Liver (tissue), 9 donors: Measurements from ENCODE around the gene BTG4. TPM values are rescaled to one million over a fixed set of nuclear protein-coding genes. Genes with fewer than 3 reads are reported as not detected.

Source experiments
- DNase-seq: peaks from one replicate; pipeline ENCODE4 v3.0.0-alpha.2; 2017; ENCODE audit warnings: low spot score
- H3K27ac ChIP-seq, 2 donors: one replicate each; pipeline ENCODE4 v1.7.0; 2013; ENCODE audit warnings: inconsistent platforms in 2 of 2, low read length in 2 of 2, control low read depth in 1 of 2, low read depth in 1 of 2, mild to moderate bottlenecking in 1 of 2
- H3K27me3 ChIP-seq, 4 donors: one replicate each; pipeline versions ENCODE4 v1.6.1 to v1.7.0; 2013; ENCODE audit warnings: low read length in 3 of 4, inconsistent platforms in 1 of 4, mild to moderate bottlenecking in 1 of 4, moderate library complexity in 1 of 4; ENCODE audit not compliant: control insufficient read depth in 4 of 4, insufficient read depth in 4 of 4
- H3K36me3 ChIP-seq, 4 donors: one replicate each; pipeline versions ENCODE4 v1.6.1 to v1.7.0; 2013; ENCODE audit warnings: low read length in 3 of 4, mild to moderate bottlenecking in 3 of 4, low read depth in 1 of 4, moderate library complexity in 1 of 4; ENCODE audit not compliant: control insufficient read depth in 4 of 4, insufficient read depth in 3 of 4
- H3K4me1 ChIP-seq, 4 donors: one replicate each; pipeline versions ENCODE4 v1.6.1 to v1.7.0; 2013; ENCODE audit warnings: low read length in 3 of 4, mild to moderate bottlenecking in 3 of 4, moderate library complexity in 1 of 4; ENCODE audit not compliant: control insufficient read depth in 4 of 4, insufficient read depth in 4 of 4
- H3K4me3 ChIP-seq, 3 donors: one replicate each; pipeline versions ENCODE4 v1.6.1 to v1.7.0; 2013; ENCODE audit warnings: low read length in 3 of 3, control low read depth in 1 of 3, low read depth in 1 of 3, mild to moderate bottlenecking in 1 of 3
- H3K9ac ChIP-seq, 2 donors: one replicate each; pipeline ENCODE4 v1.7.0; 2013; ENCODE audit warnings: low read length in 2 of 2, mild to moderate bottlenecking in 2 of 2, moderate library complexity in 2 of 2, control low read depth in 1 of 2, low read depth in 1 of 2
- H3K9me3 ChIP-seq, 4 donors: one replicate each; pipeline versions ENCODE4 v1.6.1 to v1.7.0; 2013; ENCODE audit warnings: low read length in 3 of 4; ENCODE audit not compliant: control insufficient read depth in 4 of 4
- FOXA1 ChIP-seq: IDR thresholded peaks from 2 replicates; pipeline ENCODE4 v1.6.1; 2016; ENCODE audit warnings: antibody characterized with exemption
- HNF4G ChIP-seq: IDR thresholded peaks from 2 replicates; pipeline ENCODE4 v1.6.1; 2016; ENCODE audit warnings: antibody characterized with exemption
- JUND ChIP-seq, 2 donors: IDR thresholded peaks; 2 replicates each; pipeline ENCODE4 v1.6.1; 2016; ENCODE audit warnings: antibody characterized with exemption in 2 of 2
- NR2F2 ChIP-seq: IDR thresholded peaks from 2 replicates; pipeline ENCODE4 v1.6.1; 2016; ENCODE audit warnings: antibody characterized with exemption
- RXRA ChIP-seq, 2 donors: IDR thresholded peaks; 2 replicates each; pipeline ENCODE4 v1.6.1; 2017 to 2018; ENCODE audit warnings: antibody characterized with exemption in 2 of 2, mild to moderate bottlenecking in 1 of 2
- TAF1 ChIP-seq: conservative IDR thresholded peaks from 2 replicates; pipeline ENCODE4 v1.6.1; 2016; ENCODE audit warnings: antibody characterized with exemption, mild to moderate bottlenecking
- YY1 ChIP-seq: IDR thresholded peaks from 2 replicates; pipeline ENCODE4 v1.6.1; 2016; ENCODE audit warnings: antibody characterized with exemption, mild to moderate bottlenecking
- WGBS: extraction: QIAGEN DNeasy Blood & Tissue Kit; methylation state at CpG from one replicate; pipeline ENCODE4 v1.1.7; 2013; 5-methylcytosine and 5-hydroxymethylcytosine counted together
- polyA plus RNA-seq, 2 donors: library from polyadenylated mRNA; stranded (reverse) in 1 of 2; unstranded in 1 of 2; fragments of 200-250 nt in 1 of 2; fragments of >200 nt in 1 of 2; fragmentation: Nextera tagmentation in 1 of 2; extraction: Ambion mirVana in 1 of 2; gene quantifications; one replicate each; pipeline versions ENCODE4 v1.2.1 to v1.2.3, GENCODE V29; 2013 to 2015
- total RNA-seq, 2 donors: library from RNA; depleted of rRNA; stranded (reverse); fragments of >200 nt; gene quantifications; one replicate each; pipeline ENCODE4 v1.2.3, GENCODE V29; 2014
- TF ChIP-seq, protein P1 (sequence below): IDR thresholded peaks from 2 replicates; pipeline ENCODE4 v1.6.1; 2016; ENCODE audit warnings: antibody characterized with exemption, mild to moderate bottlenecking
- TF ChIP-seq, protein P2 (sequence below): fragments of 150-350 bp; IDR thresholded peaks from 2 replicates; pipeline ENCODE4 v1.5.1; 2017; ENCODE audit warnings: improper control_type of control experiment, low read depth, low read length; ENCODE audit not compliant: missing input control
- TF ChIP-seq, protein P3 (sequence below): IDR thresholded peaks from 2 replicates; pipeline ENCODE4 v1.6.1; 2016; ENCODE audit warnings: antibody characterized with exemption
- donor health status: healthy.
- donor health status: healthy.
- donor health status: healthy.
- donor health status: healthy.
- donor health status: healthy.

Gene BTG4
- total and polyA plus RNA-seq, 4 donors, result not detected

DNA sequence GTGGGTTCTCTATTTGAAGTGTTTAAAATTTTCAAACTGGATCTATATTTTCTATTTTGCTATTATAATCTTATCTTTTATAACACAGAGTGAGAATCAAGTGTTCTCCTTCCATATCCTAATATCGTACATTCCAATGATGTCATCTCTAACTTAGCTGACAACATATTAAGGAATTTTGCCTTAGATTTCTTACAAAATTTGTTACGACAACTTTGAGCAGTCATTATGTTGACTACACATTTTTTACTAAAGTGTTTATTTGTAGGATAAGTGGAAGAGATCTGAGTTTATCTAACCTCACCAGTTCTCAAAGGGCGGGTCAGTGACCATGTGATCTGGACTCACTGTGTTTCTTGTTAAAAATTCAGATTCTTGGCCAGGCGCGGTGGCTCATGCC lies 12.7 kb downstream of the BTG4 start:
- no peak for DNase-seq
- Histone ChIP-seq H3K36me3 (no peaks in the 10 kb centered on the region), H3K9me3 (no peaks in the 10 kb centered on the region), H3K4me1 (no peaks in the 10 kb centered on the region), H3K27ac (no peak overlapping the region), H3K4me3 (no peak overlapping the region), H3K9ac (no peak overlapping the region), H3K27me3 (peaks cover 0 to 3% (median 0%) of the 10 kb centered on the region in 4 donors)
- WGBS, result 86% methylated on average over 5 of the region's 5 CpGs
- no peak for TF ChIP-seq RXRA (IDR thresholded peaks at IDR 0.05)
- no peak for TF ChIP-seq YY1
- no peak for TF ChIP-seq HNF4G
- TF ChIP-seq, protein P1, sequence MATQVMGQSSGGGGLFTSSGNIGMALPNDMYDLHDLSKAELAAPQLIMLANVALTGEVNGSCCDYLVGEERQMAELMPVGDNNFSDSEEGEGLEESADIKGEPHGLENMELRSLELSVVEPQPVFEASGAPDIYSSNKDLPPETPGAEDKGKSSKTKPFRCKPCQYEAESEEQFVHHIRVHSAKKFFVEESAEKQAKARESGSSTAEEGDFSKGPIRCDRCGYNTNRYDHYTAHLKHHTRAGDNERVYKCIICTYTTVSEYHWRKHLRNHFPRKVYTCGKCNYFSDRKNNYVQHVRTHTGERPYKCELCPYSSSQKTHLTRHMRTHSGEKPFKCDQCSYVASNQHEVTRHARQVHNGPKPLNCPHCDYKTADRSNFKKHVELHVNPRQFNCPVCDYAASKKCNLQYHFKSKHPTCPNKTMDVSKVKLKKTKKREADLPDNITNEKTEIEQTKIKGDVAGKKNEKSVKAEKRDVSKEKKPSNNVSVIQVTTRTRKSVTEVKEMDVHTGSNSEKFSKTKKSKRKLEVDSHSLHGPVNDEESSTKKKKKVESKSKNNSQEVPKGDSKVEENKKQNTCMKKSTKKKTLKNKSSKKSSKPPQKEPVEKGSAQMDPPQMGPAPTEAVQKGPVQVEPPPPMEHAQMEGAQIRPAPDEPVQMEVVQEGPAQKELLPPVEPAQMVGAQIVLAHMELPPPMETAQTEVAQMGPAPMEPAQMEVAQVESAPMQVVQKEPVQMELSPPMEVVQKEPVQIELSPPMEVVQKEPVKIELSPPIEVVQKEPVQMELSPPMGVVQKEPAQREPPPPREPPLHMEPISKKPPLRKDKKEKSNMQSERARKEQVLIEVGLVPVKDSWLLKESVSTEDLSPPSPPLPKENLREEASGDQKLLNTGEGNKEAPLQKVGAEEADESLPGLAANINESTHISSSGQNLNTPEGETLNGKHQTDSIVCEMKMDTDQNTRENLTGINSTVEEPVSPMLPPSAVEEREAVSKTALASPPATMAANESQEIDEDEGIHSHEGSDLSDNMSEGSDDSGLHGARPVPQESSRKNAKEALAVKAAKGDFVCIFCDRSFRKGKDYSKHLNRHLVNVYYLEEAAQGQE, result no peak

DNA sequence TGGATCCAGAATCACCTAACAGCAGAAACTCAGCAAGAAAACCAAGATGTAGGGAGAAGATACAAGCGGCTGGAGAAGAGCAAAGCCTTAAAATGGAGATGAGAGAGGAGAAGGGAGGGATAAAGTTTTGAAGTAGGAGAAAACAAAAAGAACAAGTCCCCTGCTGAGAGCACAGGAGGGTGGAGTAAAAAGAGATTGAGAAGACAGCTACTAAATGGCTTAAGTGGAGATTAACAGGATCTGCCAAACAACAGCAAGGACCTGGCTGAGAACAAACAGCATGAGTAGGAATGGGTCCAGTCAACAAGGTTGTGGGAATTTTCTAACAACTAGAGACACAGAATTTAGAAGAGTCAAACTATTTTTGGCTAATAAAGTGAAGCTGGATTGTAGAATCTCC lies 18.1 kb downstream of the BTG4 start:
- Histone ChIP-seq H3K9ac (no peak overlapping the region), H3K36me3 (no peaks in the 10 kb centered on the region), H3K4me3 (no peak overlapping the region), H3K4me1 (no peaks in the 10 kb centered on the region), H3K27ac (no peak overlapping the region), H3K27me3 (no peaks in the 10 kb centered on the region), H3K9me3 (no peaks in the 10 kb centered on the region)
- no peak for DNase-seq
- 47% methylated on average over 1 of the region's 1 CpG for WGBS
- TF ChIP-seq, protein P2, sequence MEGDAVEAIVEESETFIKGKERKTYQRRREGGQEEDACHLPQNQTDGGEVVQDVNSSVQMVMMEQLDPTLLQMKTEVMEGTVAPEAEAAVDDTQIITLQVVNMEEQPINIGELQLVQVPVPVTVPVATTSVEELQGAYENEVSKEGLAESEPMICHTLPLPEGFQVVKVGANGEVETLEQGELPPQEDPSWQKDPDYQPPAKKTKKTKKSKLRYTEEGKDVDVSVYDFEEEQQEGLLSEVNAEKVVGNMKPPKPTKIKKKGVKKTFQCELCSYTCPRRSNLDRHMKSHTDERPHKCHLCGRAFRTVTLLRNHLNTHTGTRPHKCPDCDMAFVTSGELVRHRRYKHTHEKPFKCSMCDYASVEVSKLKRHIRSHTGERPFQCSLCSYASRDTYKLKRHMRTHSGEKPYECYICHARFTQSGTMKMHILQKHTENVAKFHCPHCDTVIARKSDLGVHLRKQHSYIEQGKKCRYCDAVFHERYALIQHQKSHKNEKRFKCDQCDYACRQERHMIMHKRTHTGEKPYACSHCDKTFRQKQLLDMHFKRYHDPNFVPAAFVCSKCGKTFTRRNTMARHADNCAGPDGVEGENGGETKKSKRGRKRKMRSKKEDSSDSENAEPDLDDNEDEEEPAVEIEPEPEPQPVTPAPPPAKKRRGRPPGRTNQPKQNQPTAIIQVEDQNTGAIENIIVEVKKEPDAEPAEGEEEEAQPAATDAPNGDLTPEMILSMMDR, result no peak
- TF ChIP-seq, protein P3, sequence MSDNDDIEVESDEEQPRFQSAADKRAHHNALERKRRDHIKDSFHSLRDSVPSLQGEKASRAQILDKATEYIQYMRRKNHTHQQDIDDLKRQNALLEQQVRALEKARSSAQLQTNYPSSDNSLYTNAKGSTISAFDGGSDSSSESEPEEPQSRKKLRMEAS, result no peak
- no peak for TF ChIP-seq NR2F2
- TF ChIP-seq YY1, result no peak
- TF ChIP-seq TAF1, result no peak
- TF ChIP-seq, protein P1, result no peak
- TF ChIP-seq JUND (IDR thresholded peaks at IDR 0.05), result no peak
- no peak for TF ChIP-seq FOXA1
- no peak for TF ChIP-seq RXRA (IDR thresholded peaks at IDR 0.05)
